K562 (cell line): ENCODE measurements around the gene AMBRA1. TPM values are rescaled to one million over a fixed set of nuclear protein-coding genes. Genes with fewer than 3 reads are reported as not detected.
A peak's percentile ranks its signal among the peaks of the same experiment; 100 is the strongest.

Experiments used
- BACH1 ChIP-seq: fragments of 200-800 bp; sonication (Bioruptor generic); IDR thresholded peaks from 2 replicates; pipeline ENCODE4 v1.6.1; 2016; ENCODE audit warnings: missing genetic modification characterization, missing compliant biosample characterization
- CBX1 ChIP-seq: sonication (generic); IDR thresholded peaks from 2 replicates; pipeline ENCODE4 v1.6.1; 2016; ENCODE audit warnings: antibody characterized with exemption, low read depth, mild to moderate bottlenecking
- CTBP1 ChIP-seq: fragments of 450-650 bp; IDR thresholded peaks from 2 replicates; pipeline ENCODE4 v1.6.1; 2016; ENCODE audit warnings: borderline replicate concordance
- DIDO1 ChIP-seq: fragments of 450-650 bp; IDR thresholded peaks from 2 replicates; pipeline ENCODE4 v1.6.1; 2016; ENCODE audit warnings: low read depth, missing biosample characterization, missing genetic modification characterization
- HDAC1 ChIP-seq, 2 experiments: fragments of 450-650 bp; IDR thresholded peaks; 2 replicates each; pipeline ENCODE4 v1.6.1; 2016 to 2017; ENCODE audit warnings: inconsistent platforms in 1 of 2, mild to moderate bottlenecking in 1 of 2, moderate library complexity in 1 of 2
- HMG20A ChIP-seq: fragments of 450-650 bp; formaldehyde crosslinking; conservative IDR thresholded peaks from 2 replicates; pipeline ENCODE4 v1.4.0; 2020; ENCODE audit warnings: mild to moderate bottlenecking, mixed read lengths
- HNRNPK ChIP-seq: fragments of 200-400 bp; formaldehyde crosslinking; IDR thresholded peaks from one replicate; pipeline ENCODE4 v1.6.1; 2018; ENCODE audit warnings: mild to moderate bottlenecking, low read depth, low read length; ENCODE audit not compliant: poor library complexity, severe bottlenecking
- LEF1 ChIP-seq: fragments of 450-650 bp; IDR thresholded peaks from 2 replicates; pipeline ENCODE4 v1.6.1; 2016; ENCODE audit warnings: mild to moderate bottlenecking
- MIER1 ChIP-seq: fragments of 450-650 bp; IDR thresholded peaks from 2 replicates; pipeline ENCODE4 v1.6.1; 2016; ENCODE audit warnings: antibody characterized with exemption, mild to moderate bottlenecking, low read depth
- MTF1 ChIP-seq: fragments of 250-450 bp; sonication (Bioruptor Pico); IDR thresholded peaks from 2 replicates; pipeline ENCODE4 v1.9.0; 2021; ENCODE audit warnings: moderate library complexity, mild to moderate bottlenecking, inconsistent platforms, borderline replicate concordance
- NFE2L1 ChIP-seq: fragments of 450-650 bp; IDR thresholded peaks from 2 replicates; pipeline ENCODE4 v1.6.1; 2016; ENCODE audit warnings: missing genetic modification characterization, low read depth, mild to moderate bottlenecking, missing compliant biosample characterization, moderate library complexity, borderline replicate concordance
- NKRF ChIP-seq: fragments of 450-650 bp; IDR thresholded peaks from 2 replicates; pipeline ENCODE4 v1.6.1; 2016; ENCODE audit warnings: borderline replicate concordance
- NR2F6 ChIP-seq: fragments of 450-650 bp; formaldehyde crosslinking; IDR thresholded peaks from 2 replicates; pipeline ENCODE4 v1.4.0; 2020; ENCODE audit warnings: mild to moderate bottlenecking
- POLR2B ChIP-seq: fragments of 450-650 bp; IDR thresholded peaks from 2 replicates; pipeline ENCODE4 v1.6.1; 2018; ENCODE audit warnings: low read depth; ENCODE audit not compliant: partially characterized antibody
- PTTG1 ChIP-seq: fragments of 450-650 bp; IDR thresholded peaks from 2 replicates; pipeline ENCODE4 v1.6.1; 2016; ENCODE audit warnings: low read depth, mild to moderate bottlenecking, missing genetic modification characterization, missing compliant biosample characterization
- SIN3A ChIP-seq, 2 experiments: fragments of 150-350 bp in 1 of 2; IDR thresholded peaks; 2 replicates each; pipeline ENCODE4 v1.6.1; 2011 to 2016; ENCODE audit warnings: borderline replicate concordance in 2 of 2, low read depth in 2 of 2, low read length in 2 of 2, mild to moderate bottlenecking in 2 of 2, moderate library complexity in 2 of 2; ENCODE audit not compliant: control insufficient read depth in 1 of 2
- THAP12 ChIP-seq: fragments of 250-450 bp; sonication (Bioruptor Pico); IDR thresholded peaks from 2 replicates; pipeline ENCODE4 v1.9.0; 2021; ENCODE audit warnings: mild to moderate bottlenecking, inconsistent platforms
- ZFP36 ChIP-seq: fragments of 150-350 bp; IDR thresholded peaks from 2 replicates; pipeline ENCODE4 v1.6.1; 2018; ENCODE audit warnings: low read length, low read depth; ENCODE audit not compliant: partially characterized antibody
- ZNF77 ChIP-seq: fragments of 250-450 bp; sonication (Bioruptor Pico); IDR thresholded peaks from 2 replicates; pipeline ENCODE4 v1.5.0; 2020
- polyA plus RNA-seq, 8 experiments: library from polyadenylated mRNA; depleted of rRNA in 4 of 8; stranded (reverse) in 5 of 8; unstranded in 3 of 8; fragments of >200 nt; fragmentation: Nextera tagmentation in 2 of 8; fragmentation: Illumina TruSeq in 1 of 8; extraction: Ambion mirVana in 2 of 8; extraction: Trizol in 1 of 8; gene quantifications; 2 replicates each; pipeline versions ENCODE4 v1.2.1 to v1.2.3, GENCODE V29; 2011 to 2014; ENCODE audit warnings: inconsistent platforms in 1 of 8, missing spikeins in 1 of 8
- total RNA-seq, 7 experiments: library from RNA; depleted of rRNA in 6 of 7; stranded (reverse); fragments of >200 nt in 6 of 7; fragmentation: Illumina TruSeq in 2 of 7; extraction: Trizol in 2 of 7; gene quantifications; 2 replicates each; pipeline versions ENCODE4 v1.2.1 to v1.2.3, GENCODE V29; 2011 to 2021; ENCODE audit warnings: low replicate concordance in 1 of 7
- TF ChIP-seq, protein P1 (sequence below), 2 experiments: fragments of 250-450 bp in 1 of 2; fragments of 450-650 bp in 1 of 2; sonication (Bioruptor Pico) in 1 of 2; IDR thresholded peaks; 2 replicates each; pipeline versions ENCODE4 v1.6.1 to v1.8.0; 2016 to 2021; ENCODE audit warnings: mild to moderate bottlenecking in 2 of 2, moderate library complexity in 2 of 2, missing compliant biosample characterization in 1 of 2, missing genetic modification characterization in 1 of 2
- TF ChIP-seq, protein P2 (sequence below): conservative IDR thresholded peaks from 2 replicates; pipeline ENCODE4 v1.6.1; 2011; ENCODE audit warnings: low read depth, mild to moderate bottlenecking, low read length; ENCODE audit not compliant: control insufficient read depth

Gene AMBRA1
- total and polyA plus RNA-seq, 9 of the 15 experiments (the other 6 are each of a cell fraction or from before 2014, with no cell fraction given): 0.15 to 24.5 (median 13.0) TPM

DNA sequence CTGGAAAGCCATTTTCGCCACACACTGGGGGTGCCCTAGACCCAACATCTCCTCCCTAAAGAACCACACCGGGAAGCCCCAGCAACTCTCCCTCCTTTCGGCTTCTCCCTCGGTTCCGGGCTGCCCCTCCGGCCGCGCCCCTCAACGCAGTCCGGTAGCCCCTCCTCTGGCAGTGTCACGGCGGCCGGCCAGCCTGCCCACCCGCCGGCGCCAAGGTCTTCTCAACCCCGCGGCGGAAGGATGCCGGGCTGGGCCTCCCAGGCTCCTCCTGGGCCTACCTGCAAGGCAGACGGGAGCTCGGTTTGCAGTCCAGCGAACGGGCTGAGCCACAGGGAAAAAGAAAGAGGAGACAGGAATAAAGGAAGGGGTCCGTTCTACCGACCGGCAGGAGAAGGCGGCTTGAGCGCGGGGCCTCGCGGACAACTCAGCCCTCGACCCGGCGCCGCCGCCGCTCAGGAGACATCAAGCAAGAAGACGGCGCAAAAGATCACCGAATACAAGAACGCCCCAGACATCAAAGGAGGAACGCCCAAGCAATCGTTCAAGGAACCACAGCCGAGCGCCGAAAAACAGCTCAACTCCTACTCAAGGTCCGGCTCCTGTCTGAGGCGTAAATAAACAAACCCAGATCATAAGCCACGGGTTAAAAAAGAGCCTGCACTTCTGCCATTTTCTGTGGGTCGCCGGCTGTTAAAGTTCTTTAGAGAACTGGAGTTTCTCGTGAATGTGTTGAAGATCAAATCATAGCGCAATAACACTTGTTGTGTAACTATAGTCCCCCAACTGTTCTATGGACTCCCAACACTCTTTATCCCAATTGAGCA, at the start of gene AMBRA1 (continued):
- no peak for TF ChIP-seq ZNF77 (CRISPR knock-in tag)
- TF ChIP-seq POLR2B: peak; percentile 78
- peak; percentile 60; the same call in 1 of the 2 replicates for TF ChIP-seq LEF1
- TF ChIP-seq, protein P1, sequence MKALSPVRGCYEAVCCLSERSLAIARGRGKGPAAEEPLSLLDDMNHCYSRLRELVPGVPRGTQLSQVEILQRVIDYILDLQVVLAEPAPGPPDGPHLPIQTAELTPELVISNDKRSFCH (CRISPR knock-in tag; IDR thresholded peaks at IDR 0.05): no peak
- TF ChIP-seq, protein P1 (tag; IDR thresholded peaks at IDR 0.05): 0 out of 2 replicates have a peak, but pooled peaks have one; percentile 47
- TF ChIP-seq HMG20A (CRISPR knock-in tag): no peak
- no peak for TF ChIP-seq NFE2L1 (tag)
- TF ChIP-seq BACH1 (tag): no peak
- TF ChIP-seq MIER1: no peak
- no peak for TF ChIP-seq CTBP1
- no peak for TF ChIP-seq NR2F6 (CRISPR knock-in tag)
- peak in 1 of 2 experiments; percentile 82; a peak in 2 of 4 replicates for TF ChIP-seq HDAC1 (IDR thresholded peaks at IDR 0.05)
- TF ChIP-seq, protein P2, sequence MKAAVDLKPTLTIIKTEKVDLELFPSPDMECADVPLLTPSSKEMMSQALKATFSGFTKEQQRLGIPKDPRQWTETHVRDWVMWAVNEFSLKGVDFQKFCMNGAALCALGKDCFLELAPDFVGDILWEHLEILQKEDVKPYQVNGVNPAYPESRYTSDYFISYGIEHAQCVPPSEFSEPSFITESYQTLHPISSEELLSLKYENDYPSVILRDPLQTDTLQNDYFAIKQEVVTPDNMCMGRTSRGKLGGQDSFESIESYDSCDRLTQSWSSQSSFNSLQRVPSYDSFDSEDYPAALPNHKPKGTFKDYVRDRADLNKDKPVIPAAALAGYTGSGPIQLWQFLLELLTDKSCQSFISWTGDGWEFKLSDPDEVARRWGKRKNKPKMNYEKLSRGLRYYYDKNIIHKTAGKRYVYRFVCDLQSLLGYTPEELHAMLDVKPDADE: peak; percentile 93
- TF ChIP-seq THAP12: no peak
- TF ChIP-seq SIN3A (IDR thresholded peaks at IDR 0.05; ENCODE audit: borderline replicate concordance in 2 of 2, control insufficient read depth in 1 of 2, low read depth in 2 of 2, low read length in 2 of 2): peak; percentile 85 to 86; a peak in 2 of 4 replicates
- no peak for TF ChIP-seq ZFP36
- TF ChIP-seq PTTG1: peak; percentile 44; the same call in 1 of the 2 replicates
- TF ChIP-seq CBX1: 0 out of 2 replicates have a peak, but pooled peaks have one; percentile 71
- TF ChIP-seq DIDO1 (tag): peak; percentile 77
- TF ChIP-seq HNRNPK: no peak
- TF ChIP-seq NKRF: peak; percentile 63; the same call in 1 of the 2 replicates
- TF ChIP-seq MTF1 (CRISPR knock-in tag): no peak
